Ramos (cell line): ENCODE measurements around the gene GGCT.
"Not testable (repeated sequence)": the region's sequence is repeated elsewhere in the genome, so short reads cannot be mapped to it uniquely, and the experiment has no call there.

Source experiments
- in situ Hi-C: fragments of 300-500 bp; cut with MboI; formaldehyde crosslinking; loops from one replicate; pipeline ENCODE4 v1.14.3; 2022; ENCODE audit warnings: low sequenced_read_pairs; ENCODE audit not compliant: unreplicated experiment

Gene GGCT

GRCh38 chr7:30481416-30481815 is 23.2 kb downstream of the GGCT start:
- in situ Hi-C loops, result not testable (repeated sequence)

- in situ Hi-C loops, result no loop called here
Observed at GRCh38 chr7:30479202-30480120, 25.2 kb downstream of the GGCT start.

- in situ Hi-C loops, result no loop called here
Observed at GRCh38 chr7:30478349-30479201, 26.1 kb downstream of the GGCT start, which contains the start of gene NOD1. NOD1 (minus strand) TSS chr7:30478784; CDS start chr7:30456921, 21,863 bp downstream.

DNA sequence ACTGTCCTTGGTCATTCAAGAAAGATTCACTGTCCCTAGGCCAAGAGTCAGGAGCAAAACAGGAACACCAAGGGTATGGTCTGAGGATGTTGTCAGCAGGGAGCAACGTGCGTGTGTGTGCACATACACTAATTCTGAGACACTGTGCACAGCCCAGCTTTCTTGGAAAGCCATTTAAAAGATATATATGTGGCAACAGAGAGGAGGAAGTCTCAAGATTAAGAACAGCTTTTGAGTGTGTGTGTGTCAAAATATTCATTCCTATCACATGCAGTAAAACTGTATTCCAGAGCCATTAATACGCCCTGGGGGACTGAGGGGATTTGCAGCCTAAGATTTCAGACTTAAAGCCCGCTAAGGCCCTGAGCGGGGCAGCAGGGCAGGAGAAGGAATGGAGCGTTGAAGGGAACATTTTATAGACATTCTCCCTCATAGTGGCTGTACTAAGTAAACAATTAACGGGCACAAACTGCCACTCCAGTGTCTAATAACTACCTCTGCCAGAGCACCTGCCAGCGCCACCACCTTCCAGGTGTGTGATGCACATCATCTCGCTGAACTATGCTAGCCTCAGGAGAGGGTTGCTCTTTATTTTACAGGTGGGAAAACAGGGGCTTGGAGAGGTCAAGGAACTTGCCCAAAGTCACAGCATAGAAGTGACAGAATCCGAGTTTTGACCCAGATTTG is 28.0 kb downstream of the GGCT start:
- in situ Hi-C loops, result no loop called here

GRCh38 chr7:30475580-30475979 is 29.0 kb downstream of the GGCT start:
- in situ Hi-C loops, result no loop called here

DNA sequence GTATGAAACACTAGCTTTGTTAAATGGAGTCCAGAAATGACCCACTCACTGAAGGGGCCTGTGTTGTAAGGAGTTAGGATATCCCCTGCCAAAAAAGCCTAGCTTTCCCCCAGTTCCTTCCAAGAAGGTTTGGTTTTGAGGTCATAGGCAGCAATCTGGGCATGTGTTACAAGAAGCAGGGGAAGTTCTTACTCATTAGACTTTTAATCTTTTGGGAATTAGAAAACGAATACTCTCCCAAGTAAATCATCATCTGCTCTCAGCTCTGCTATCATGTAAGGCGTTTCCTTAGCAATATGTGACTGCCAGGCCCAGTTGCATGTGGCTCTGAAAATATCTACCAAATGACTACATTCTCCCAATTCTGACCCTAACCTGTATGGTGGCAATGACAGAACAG is 29.7 kb downstream of the GGCT start:
- in situ Hi-C loops, result no loop called here

DNA sequence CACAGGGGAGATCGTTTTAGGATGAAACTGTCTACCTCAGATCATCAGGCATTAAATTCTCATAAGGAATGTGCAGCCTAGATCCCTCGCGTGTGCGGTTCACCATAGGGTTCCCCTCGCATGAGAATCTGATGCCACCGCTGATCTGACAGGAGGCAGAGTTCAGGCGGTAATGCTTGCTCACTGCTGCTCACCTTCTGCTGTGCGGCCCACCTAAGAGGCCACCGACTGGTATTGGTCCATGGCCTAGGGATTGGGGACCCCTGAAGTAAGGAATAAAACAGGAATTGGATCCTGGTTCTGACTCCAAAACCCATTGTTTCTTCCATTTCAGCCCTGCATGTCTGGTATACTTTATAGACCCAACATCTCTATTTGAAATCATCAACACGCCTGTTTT is 30.1 kb downstream of the GGCT start:
- in situ Hi-C loops, result no loop called here

GRCh38 chr7:30473903-30474302 is 30.7 kb downstream of the GGCT start:
- in situ Hi-C loops, result no loop called here

GRCh38 chr7:30472784-30473775 is 31.5 kb downstream of the GGCT start:
- in situ Hi-C loops, result no loop called here

DNA sequence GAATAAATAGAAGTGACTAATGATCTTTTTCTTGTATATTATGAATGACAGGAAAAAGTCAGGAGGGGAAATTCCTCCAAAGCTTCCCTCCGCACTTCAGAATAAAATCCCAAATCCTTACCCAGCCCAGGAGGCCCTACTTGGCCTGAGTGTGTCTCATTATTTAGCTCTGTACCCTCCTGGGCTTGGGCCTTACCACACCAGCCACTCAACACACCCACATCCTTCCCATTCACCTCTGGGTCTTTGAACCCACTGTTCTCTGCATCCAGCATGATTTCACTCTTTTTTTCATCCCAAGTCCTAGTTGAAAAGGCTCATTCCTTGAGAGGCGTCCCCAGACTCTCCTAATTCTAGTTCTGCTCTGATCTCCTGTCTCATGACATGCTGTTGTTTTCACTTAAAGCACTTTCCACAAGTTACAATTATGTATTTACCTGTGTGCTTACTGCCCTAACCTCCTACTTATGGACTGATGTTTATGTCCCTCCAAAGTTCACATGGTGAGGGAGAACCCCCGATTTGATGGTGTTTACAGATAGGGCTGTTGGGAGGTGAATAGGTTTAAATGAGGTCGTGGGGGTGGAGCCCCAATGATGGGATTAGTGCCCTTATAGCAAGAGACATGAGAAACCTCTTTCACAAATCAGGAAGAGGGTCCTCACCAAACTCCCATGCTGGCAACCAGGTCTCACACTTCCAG is 32.4 kb downstream of the GGCT start:
- in situ Hi-C loops, result no loop called here

DNA sequence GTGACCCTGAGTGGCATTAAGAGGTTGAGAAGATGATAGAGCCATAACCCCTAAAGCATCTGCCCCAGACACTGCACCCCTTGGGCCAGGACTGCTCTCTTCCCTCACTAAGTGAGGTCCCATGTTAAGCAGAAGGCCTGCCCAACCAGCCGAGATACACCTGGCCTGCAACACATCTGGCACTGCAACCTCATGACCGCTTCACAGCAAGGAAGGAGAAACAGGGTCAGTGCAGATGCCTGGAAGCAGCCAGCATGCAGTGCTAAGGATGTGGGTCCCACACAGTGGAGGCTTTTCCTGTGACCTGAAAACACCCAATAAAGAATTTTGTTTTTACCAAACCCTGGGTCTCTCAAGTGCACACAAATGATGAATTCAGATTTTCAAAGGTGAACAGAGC is 33.4 kb downstream of the GGCT start:
- in situ Hi-C loops, result no loop called here

DNA sequence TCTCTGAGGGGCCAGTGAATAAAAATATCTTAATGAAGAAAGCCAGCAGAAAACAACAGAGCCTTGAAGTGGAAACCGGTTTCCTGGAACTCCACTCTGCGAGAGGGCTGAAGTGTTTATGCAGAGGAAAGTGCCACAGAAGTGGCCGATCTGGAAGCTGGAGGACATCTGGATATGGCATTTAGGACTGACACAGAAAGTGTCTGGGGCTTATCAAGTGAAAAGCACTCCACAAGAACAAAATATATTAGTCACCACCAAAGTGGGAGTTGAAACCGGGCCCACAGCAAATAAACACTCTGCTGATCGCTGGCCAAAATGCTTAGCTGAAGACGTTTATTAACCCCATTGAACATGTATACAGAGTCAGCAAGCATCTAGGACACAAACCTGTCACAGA is 33.9 kb downstream of the GGCT start:
- in situ Hi-C loops, result no loop called here

DNA sequence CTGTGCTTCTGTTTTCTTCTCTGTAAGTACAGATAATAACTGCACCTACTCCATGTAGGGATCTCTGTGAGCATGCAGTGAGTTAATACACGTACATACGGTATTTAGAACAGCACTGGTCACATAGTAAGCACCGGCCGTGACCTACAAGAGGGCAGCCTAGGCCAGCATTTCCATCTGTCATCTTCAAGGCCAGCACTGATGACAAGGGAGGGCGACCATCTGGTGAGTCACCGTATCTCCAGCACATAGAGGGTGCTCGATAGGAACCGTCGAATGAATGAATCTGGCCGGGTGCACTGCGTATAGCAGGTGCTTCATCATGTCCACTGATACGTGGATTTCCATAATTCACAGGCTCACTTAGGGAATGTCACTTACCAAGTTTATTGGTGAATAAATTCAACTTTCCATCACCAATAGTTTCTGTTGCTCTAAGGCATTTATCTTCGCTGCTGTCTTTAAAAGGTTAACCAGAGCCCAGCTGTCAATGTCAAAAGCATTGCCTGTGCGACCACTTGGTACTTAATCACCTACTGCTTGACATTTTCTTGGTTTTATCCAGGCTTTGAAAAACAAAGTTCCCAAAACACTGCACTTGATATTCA is 34.4 kb downstream of the GGCT start:
- in situ Hi-C loops, result no loop called here

DNA sequence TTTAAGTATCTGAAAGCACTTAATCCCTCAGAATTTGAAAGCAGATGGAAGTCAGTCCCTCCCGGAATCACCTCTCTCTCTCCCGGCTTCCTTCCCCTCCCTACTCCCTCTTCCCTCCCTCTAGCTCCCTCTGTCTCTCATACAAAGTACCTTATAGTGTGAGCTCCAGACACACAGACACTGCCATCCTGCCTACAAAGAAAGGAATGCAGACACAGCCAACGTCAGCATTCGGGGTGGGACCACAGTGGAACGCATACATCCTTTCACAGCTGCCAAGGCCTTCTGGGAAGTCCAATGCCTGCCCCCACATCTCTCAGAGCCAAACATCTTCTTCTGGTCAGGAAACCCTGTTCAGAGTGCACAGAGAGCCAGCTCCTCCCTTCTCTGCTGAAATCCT is 35.3 kb downstream of the GGCT start:
- in situ Hi-C loops, result no loop called here

DNA sequence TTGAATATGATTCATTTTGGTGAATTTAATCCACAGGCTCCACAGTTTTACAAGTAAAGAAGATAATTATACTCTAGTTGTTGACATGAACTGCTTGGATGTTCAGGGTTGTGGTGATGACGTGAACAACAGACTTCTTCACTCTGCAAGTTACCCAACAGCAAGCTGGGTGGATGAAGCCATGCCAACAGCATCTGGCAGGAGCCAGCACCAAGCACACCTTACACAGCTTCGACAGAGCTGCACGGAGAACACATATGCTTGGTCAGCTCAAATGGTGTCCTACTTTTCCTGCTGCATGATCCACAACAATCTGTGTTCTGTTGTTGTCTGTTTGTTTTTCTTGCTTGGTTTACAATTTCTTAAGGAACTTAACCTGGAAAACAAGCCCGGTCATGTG is 35.8 kb downstream of the GGCT start:
- in situ Hi-C loops, result no loop called here

DNA sequence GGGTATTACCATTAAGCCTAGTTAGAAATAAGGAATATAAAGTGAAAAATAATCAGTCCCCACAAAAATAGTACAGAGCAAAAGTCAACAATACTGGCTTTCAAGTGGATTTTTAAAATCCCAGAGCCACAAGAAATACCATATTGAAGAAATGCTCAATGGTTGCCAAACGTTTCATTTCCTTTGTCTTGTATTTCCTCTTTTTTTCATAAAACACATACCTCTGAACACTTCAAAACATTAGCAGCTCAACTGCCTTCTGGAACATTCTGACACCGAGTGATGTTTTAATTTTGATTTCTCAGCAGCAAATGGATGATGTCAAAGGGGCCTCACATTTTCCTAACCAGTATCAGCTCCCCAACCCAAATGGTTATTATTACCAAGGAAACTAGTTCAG is 36.6 kb downstream of the GGCT start:
- in situ Hi-C loops, result no loop called here

DNA sequence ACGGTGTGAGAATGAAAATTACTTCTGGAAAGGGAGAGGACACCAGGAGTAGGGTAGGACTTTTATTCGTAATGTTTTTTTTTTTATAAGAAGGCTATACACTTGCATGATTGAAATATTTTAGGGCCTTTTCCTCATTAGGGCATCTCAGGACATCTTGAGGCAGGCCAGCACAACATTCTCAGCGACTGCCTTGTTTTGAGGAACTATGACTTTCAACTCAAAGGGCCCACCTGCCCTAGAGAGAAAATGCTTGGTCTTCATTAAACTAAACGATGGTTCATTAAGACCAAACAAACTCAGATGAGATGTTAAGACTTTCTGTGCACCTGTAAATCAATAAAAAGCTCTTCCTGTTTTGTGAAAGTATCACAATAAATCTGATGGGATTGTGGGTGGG is 37.4 kb downstream of the GGCT start:
- in situ Hi-C loops, result no loop called here

DNA sequence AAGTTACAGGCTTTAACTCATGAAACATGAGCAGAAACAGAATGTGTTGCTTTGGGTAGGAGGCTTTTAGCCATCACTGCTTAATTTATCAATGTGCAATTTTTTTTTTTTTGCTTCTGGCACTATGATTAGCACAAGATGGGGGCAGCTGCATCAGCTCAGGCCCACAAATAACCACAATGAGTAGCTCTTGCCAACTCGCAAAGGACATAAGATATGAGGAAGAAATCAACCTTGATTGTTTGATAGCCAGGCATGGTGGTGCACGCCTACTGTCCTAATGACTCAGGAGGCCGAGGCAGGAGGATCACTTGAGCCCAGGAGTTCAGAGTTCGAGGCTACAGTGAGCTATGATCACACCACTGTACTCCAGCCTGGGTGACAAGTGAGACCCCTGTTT is 38.4 kb downstream of the GGCT start:
- in situ Hi-C loops, result no loop called here

- in situ Hi-C loops, result no loop called here
Observed at GRCh38 chr7:30465811-30466180, 38.8 kb downstream of the GGCT start.
